Endothelial cell (in vitro differentiated cells): Measurements from ENCODE around the gene FGF19. TPM values are rescaled to one million over a fixed set of nuclear protein-coding genes. Genes with fewer than 3 reads are reported as not detected.

Experiments
- DNase-seq: peaks from one replicate; pipeline ENCODE4 v3.0.0; 2021; ENCODE audit warnings: low spot score
- H3K27ac Mint-ChIP-seq: one replicate; pipeline ENCODE4 v1.8.0; 2021; ENCODE audit warnings: mixed read lengths, inconsistent platforms; ENCODE audit not compliant: unreplicated experiment
- H3K27me3 Mint-ChIP-seq: one replicate; pipeline ENCODE4 v1.8.0; 2021; ENCODE audit warnings: mild to moderate bottlenecking, moderate library complexity, mixed read lengths, inconsistent platforms; ENCODE audit not compliant: unreplicated experiment
- H3K36me3 Mint-ChIP-seq: one replicate; pipeline ENCODE4 v1.8.0; 2021; ENCODE audit warnings: mild to moderate bottlenecking, low read depth, mixed read lengths, inconsistent platforms; ENCODE audit not compliant: unreplicated experiment
- H3K4me1 Mint-ChIP-seq: one replicate; pipeline ENCODE4 v1.8.0; 2021; ENCODE audit warnings: mild to moderate bottlenecking, mixed read lengths, inconsistent platforms; ENCODE audit not compliant: unreplicated experiment
- H3K4me3 Mint-ChIP-seq: one replicate; pipeline ENCODE4 v1.8.0; 2021; ENCODE audit warnings: mild to moderate bottlenecking, mixed read lengths, inconsistent platforms; ENCODE audit not compliant: unreplicated experiment
- H3K9me3 Mint-ChIP-seq: one replicate; pipeline ENCODE4 v1.8.0; 2021; ENCODE audit warnings: mixed read lengths, inconsistent platforms; ENCODE audit not compliant: unreplicated experiment
- total RNA-seq: library from RNA; stranded (reverse); fragmentation: NEBNext Ultra II Directional; extraction: Animal tissue kit (Norgen Biotek cat#: 25700); gene quantifications from one replicate; pipeline ENCODE4 v1.2.1, GENCODE V29; 2021; ENCODE audit not compliant: unreplicated experiment
- TF ChIP-seq, protein P1 (sequence below): fragments of 200-600 bp; sonication (generic); IDR thresholded peaks from one replicate; pipeline ENCODE4 v1.5.0; 2021; ENCODE audit warnings: antibody characterized with exemption; ENCODE audit not compliant: unreplicated experiment

Gene FGF19
- total RNA-seq, 1 donor from 2014 or later = not detected

DNA sequence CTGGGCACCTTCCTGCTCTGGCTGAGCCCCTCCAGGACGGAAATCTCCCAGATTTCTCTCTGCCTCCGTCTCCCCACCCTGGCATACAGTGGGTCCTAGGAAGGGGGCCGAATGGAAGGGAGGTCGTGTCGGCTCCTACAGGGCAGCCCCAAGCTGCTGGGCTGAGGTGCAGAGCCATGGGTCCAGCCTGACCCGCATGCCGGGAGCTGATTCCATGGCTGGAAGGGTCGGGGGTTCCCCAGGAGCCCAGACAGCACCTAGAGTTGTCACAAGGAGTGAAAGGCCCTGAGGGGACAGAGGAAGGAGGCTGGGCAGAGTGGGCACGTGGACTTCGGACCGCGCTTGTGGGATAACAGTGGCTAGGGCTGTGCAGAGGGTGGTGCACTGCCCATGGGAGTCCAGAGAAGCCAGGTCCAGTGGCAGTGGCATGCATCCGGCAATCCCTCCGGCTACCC is 46.3 kb downstream of the FGF19 start:
- H3K36me3 Mint-ChIP-seq = no peaks in the 10 kb centered on the region
- no peaks in the 10 kb centered on the region for H3K9me3 Mint-ChIP-seq
- DNase-seq = no peak
- TF ChIP-seq, protein P1, sequence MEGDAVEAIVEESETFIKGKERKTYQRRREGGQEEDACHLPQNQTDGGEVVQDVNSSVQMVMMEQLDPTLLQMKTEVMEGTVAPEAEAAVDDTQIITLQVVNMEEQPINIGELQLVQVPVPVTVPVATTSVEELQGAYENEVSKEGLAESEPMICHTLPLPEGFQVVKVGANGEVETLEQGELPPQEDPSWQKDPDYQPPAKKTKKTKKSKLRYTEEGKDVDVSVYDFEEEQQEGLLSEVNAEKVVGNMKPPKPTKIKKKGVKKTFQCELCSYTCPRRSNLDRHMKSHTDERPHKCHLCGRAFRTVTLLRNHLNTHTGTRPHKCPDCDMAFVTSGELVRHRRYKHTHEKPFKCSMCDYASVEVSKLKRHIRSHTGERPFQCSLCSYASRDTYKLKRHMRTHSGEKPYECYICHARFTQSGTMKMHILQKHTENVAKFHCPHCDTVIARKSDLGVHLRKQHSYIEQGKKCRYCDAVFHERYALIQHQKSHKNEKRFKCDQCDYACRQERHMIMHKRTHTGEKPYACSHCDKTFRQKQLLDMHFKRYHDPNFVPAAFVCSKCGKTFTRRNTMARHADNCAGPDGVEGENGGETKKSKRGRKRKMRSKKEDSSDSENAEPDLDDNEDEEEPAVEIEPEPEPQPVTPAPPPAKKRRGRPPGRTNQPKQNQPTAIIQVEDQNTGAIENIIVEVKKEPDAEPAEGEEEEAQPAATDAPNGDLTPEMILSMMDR = no peak
- H3K27me3 Mint-ChIP-seq = peaks cover 6% of the 10 kb centered on the region
- H3K4me3 Mint-ChIP-seq = no peak overlapping the region
- H3K4me1 Mint-ChIP-seq = peaks cover 16% of the 10 kb centered on the region
- no peak overlapping the region for H3K27ac Mint-ChIP-seq

DNA sequence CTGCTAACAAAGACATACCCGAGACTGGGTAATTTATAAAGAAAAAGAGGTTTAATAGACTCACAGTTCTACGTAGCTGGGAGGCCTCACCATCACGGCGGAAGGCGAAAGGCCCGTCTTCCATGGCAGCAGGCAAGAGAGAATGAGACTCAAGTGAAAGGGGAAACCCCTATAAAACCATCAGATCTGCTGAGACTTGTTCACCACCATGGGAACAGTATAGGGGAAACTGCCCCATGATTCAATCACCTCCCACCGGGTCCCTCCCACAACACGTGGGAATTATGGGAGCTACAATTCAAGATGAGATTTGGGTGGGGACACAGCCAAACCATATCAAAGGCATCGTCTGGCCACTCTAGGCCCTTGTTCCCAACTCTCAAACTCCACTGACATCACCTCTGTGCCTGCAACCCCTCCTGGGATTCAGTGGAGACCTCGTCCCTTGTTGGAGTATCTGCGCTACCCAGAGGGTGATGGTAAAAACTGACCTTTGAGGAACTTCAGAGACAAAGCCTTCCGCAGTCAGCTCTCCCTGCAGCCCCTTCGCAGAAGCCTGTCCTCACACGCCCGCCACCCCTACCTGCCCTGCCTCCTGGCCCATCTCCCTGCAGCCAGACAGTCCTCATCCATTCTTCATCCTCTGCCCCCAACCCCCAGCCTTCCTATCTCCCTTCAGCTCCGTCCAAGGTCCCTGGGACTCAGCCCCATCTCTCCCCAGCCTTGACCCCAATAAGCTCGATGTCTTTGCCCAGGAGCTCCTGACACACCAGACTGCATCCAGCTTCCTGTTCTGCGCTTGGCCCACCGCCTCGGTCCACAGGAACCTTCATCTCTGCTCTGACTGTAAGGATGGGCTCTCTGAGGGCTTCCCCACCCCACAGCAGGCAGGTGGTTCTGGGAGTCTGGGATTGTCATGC is 47.0 kb downstream of the FGF19 start:
- peaks cover 16% of the 10 kb centered on the region for H3K4me1 Mint-ChIP-seq
- no peak overlapping the region for H3K4me3 Mint-ChIP-seq
- H3K27ac Mint-ChIP-seq = peak overlapping the region; percentile 24
- peaks cover 6% of the 10 kb centered on the region for H3K27me3 Mint-ChIP-seq
- H3K36me3 Mint-ChIP-seq = no peaks in the 10 kb centered on the region
- no peaks in the 10 kb centered on the region for H3K9me3 Mint-ChIP-seq
- TF ChIP-seq, protein P1 = no peak
- no peak for DNase-seq

DNA sequence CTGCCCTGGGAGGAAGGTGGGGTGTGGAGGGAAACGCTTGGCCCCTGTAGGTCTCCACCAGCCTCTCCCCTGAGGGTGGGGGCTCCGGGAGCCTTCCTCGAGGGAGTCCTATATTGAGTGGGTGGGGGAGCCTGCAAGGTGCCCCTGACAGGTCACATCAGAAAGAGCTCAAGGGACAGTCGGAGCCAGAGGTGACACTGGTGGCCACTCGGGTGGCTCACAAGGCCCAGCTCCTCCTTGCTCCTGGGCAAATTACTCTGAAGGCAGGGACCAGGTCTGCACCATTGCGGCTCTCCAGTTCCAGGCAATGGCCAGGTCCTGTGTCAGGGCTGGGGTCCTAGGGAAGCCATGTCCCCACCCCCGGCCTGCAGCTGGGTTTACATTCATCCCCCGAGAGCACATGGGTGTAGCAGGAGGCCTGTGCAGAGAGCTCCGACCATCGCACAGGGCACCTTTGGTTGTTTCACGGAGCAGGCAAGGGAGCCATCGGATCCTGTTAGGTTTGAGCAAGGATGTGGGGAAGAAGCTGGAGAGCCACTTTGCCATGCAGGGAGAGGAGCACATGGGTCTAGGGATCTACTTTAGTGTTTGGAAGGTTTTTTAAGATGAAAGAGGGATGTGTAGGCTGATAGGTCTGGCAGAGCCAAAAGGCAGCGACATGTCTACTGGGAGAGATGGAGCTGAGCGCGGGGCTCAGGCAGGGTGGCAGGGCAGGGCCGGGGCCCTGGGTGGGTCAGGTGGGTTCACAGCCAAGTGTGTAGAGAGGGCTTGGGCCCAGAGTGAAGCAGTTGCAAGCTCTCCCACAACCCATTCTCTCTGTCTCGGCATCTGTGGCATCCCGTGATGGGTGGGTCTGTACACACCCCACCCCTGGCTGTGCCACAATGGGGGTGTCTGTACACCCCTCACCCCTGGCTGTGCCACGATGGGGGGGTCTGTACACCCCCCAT is 48.1 kb downstream of the FGF19 start:
- TF ChIP-seq, protein P1 = no peak
- Mint-ChIP-seq H3K27ac (peak overlapping the region; percentile 24), H3K4me3 (no peak overlapping the region), H3K4me1 (peaks cover 16% of the 10 kb centered on the region), H3K27me3 (peaks cover 6% of the 10 kb centered on the region), H3K9me3 (no peaks in the 10 kb centered on the region), H3K36me3 (no peaks in the 10 kb centered on the region)
- no peak for DNase-seq

DNA sequence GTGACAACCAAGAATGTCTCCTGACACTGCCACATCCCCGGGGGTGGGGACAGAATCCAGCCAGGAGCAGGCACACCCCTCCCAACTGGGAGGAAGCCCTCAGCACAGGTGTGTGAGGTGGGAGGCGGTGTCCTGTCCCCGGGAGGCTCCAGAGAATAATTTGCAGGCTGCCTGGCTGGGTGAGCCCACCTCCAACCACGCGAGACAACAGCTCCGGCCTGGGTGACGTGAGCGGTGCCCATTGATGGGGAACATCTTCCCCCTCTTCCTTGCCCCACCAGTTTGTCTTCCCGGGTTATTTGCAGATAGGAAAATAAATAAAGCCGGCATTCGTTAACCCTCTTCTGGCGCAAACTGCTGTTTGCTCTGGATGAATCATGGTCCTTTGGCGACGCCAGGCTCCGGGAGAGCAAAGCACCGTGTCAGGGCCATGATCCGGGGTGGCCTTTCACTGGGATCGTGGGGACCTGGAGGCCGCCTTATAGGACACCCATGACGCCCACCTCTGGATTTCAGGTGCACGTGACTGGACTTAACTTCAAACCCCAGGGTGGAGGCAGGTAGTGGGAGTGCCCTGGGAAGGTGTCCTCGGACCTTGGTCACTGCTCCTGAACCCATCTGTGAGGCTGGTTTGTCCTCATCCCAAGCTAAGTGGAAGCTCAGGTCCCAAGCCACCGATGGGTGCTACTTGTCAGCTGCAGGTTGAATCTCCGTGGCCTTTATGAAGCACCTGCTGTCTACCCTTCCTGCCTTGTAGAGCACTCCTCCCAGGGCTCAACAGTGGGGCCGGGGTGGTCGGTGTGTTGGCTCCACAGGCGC is 49.0 kb downstream of the FGF19 start:
- peaks cover 6% of the 10 kb centered on the region for H3K27me3 Mint-ChIP-seq
- H3K36me3 Mint-ChIP-seq = no peaks in the 10 kb centered on the region
- TF ChIP-seq, protein P1 = no peak
- H3K27ac Mint-ChIP-seq = no peak overlapping the region
- peaks cover 16% of the 10 kb centered on the region for H3K4me1 Mint-ChIP-seq
- no peak overlapping the region for H3K4me3 Mint-ChIP-seq
- DNase-seq = no peak
- H3K9me3 Mint-ChIP-seq = no peaks in the 10 kb centered on the region
